GM21390 (cell line): ENCODE measurements around the gene LMO1.

Experiments
- ATAC-seq: cut with Tn5 transposase; IDR thresholded peaks from one replicate; pipeline ENCODE4 v1.9.1; 2021; ENCODE audit not compliant: unreplicated experiment

LMO1 gene

GRCh38 chr11:8229299-8230177, 34.1 kb downstream of the LMO1 start:
- ATAC-seq, result no peak

DNA sequence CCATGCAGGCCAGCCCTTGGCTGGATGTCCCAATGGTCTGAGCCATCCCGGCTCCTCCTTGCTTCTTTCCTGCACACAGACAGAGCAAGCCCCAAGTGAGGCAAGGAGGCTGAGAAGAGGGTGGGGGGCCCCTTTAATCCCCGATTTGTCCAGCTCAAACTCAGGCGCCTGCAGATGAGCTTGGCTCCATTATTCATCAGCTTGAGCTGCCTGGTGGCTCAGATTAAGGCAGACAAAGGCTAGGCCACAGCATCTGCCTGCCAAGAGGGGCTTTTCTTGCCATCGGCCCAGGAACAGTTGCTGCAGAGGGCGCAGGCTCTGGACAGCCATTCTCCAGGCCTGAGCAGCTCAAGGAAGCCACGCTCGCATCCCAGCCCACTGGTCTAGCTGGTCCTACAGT, 35.4 kb downstream of the LMO1 start:
- no peak for ATAC-seq

GRCh38 chr11:8227156-8228152, 36.2 kb downstream of the LMO1 start:
- ATAC-seq, result no peak

GRCh38 chr11:8225589-8226036, 38.1 kb downstream of the LMO1 start:
- ATAC-seq, result peak; percentile 67

DNA sequence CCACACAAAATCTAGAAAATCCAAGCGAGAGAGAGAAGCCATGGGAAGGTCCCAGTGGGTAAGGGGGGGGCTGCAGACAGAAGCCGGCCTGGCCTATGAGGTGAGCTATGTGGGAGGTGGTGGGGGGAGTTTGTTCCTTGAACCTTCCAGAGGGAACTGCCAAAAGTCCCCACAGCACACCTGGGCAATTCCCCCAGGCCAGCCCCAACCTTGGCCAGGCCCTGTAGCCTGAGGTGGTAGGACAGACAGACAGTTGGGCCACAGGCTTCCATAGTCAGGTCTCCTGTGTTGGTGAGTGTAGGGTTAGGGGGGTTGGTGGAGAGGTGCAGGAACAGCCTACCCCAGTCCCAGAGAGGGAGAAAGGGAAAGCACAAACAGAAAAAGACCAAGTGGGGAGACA, 39.0 kb downstream of the LMO1 start:
- ATAC-seq, result no peak

GRCh38 chr11:8224161-8224591, 39.5 kb downstream of the LMO1 start:
- ATAC-seq, result no peak

- no peak for ATAC-seq
These were observed 40.2 kb downstream of the LMO1 start for GRCh38 chr11:8223513-8223900.

- ATAC-seq, result no peak
These were observed 40.7 kb downstream of the LMO1 start for GRCh38 chr11:8222820-8223512.

GRCh38 chr11:8221917-8222495, 41.7 kb downstream of the LMO1 start:
- no peak for ATAC-seq

DNA sequence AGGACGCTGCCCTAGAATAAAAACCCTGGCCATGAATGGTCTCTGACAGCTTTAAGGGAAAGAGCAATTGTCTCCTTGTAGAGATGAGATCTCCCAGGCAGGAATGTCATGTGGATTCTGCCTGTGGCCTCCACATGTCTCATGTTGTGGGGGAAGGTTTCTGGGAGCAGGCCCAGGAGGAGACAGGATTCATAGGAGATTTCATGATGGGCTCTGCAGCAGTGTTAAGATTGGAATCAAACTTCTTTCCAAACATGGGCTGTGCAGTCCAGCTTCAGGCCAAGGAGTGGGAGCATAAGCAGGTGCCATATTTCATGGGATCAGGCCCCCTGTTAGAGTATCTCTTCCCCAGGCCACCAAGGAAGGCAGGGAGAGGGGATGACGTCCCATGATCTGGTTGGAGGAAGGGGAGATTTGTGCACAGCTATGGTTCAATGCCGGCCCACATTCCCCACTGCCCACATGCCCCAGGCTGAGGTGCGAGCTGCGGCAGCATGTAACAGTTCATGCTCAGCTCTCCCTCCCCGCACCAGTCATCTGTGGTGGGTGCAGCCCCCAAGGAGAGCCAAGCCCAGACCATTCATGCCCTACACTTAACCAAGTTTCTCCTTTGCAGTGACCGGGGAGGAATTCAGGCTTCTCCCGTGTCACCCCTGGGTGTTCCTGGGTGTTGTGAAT, 42.5 kb downstream of the LMO1 start:
- no peak for ATAC-seq

GRCh38 chr11:8220261-8221045, 43.2 kb downstream of the LMO1 start:
- ATAC-seq, result no peak

DNA sequence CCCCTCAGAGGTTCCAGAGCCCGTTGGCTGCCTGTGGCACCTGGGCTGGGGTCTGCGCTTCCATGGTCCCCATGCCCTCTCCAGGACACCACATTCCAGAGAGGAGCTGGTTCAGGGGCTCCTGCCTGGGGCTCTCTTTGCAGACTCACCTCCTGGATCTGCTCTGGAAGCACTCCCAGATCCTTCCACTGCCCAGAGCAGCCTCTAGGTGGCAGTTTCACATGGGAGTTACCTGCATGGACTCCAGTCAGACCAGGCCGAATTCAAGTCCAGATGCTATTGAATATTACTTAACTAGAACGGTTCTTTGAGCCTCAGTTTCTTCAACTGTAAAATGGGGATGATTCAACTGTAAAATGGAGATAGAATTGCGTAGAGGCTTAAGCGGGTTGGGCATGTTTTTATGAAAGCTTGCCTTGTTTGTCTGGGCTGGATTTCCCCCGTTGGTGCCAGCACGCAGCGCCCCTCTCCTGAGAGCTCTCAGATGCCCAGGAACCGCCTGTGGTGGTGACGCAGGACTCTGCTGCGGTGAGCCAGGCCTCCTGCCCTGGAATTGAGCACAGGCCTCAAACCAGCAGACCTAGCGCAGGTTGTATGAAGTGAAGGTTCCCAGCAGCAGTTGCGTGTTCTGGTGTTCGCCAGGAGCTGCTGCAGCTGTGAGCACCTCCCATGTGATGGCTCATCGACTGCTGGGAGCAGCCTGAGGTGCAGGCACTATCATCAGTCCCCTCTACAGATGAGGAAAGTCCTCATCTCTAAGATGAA, 44.2 kb downstream of the LMO1 start:
- no peak for ATAC-seq

DNA sequence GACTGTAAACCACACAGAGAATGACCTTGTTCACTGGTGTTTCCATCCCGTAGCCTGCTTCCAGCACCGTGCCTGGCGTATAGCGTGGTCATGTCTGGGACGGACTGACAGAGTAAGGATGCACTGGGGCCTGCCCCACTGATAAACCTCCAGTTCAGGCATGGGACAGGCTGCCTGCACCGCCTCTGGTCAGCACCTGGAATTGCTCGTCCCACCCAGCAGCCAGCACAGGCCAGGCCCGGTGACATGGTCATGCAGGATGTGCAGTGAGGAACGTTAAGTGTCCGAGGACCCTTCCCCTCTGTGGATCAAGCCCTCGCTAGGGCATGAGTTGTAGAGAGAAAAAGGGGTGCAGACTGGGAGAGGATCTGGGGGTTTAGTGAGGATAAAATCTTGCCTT, 44.8 kb downstream of the LMO1 start:
- ATAC-seq, result no peak

DNA sequence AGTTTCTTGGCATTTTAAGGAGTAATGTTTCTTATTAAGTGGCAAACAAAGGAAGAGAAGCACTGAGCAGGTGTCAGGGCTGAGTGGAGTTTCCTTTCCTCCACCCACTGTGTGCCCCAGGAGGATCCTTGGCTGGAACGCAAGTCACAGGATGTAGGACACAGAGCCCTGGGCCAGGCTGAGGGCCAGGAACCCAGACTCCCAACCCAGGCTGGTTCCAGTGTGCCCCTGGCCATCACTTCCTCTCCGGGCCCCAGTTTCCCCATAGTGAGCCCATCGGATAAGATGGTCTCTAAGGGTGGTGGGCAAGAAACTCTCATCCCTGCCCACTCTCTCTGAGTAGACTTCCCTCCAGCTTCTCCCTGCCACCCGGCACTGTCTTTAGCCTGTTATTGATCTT, 45.3 kb downstream of the LMO1 start:
- no peak for ATAC-seq

- ATAC-seq, result no peak
These were observed 45.8 kb downstream of the LMO1 start for GRCh38 chr11:8217926-8218325.

DNA sequence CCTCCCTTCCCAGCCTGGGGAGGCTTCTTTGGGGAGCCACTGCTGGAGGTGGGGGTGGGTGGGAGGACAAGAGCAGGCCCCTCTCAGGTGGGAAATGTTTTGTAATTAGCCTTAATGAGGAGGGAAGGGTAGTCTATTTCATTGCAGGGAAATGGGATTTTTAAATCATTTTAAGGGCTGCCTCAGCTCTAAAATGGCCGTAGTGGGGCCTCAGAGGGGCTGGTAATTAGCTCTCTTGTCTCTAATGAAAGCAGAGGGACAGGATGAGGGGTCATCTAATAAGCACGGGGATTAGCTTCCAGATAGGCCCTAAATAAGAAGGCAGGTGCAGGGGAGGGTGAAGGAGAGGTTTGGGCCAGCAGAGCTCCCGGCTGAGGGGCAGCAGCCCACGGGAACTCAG, 46.5 kb downstream of the LMO1 start:
- no peak for ATAC-seq

DNA sequence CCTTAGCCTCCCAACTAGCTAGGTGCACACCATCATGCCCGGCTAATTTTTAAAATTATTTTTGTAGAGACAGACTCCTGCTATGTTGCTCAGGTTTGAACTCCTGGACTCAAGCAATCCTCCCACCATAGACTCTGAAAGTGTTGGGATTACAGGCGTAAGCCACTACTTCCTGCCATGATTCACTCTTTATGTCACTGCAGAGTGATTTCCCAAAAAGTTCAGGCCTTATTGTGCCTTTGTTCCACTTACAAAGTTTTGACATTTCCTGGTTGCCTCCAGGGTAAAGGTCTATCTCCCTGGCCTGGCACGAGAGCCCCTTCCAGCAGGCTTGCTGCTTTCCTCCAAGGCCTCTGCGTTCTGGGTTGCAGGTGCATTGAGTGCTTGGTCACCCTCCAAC, 50.3 kb downstream of the LMO1 start:
- no peak for ATAC-seq

DNA sequence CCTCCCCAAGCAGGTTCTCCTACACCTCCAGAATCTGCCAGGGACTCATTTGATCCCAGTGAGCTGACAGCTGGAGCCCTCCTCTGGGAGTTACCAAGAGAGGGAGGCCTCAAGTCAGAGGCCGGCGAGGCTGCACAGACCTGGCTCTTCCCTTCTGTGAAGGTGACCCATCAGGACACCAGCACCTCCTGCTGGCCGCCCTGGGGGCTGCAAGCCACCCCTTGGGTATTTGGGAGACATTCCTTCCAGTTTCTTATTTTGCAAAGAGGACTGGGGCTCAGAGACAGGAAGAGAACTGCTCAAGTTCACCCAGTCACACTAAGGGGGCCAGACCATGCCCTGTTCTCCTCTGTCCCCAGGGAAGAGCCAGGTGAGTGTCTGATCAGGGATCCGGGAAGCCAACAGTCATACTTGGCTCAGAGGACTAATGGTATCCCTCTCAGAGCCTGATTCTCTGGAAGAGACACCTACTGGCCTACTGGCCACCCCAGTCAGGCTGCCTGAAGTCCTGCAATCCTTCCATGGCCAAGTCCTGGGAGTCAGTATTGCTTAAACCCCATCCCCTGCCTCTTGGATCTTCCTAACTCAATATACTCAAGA, 54.4 kb downstream of the LMO1 start:
- ATAC-seq, result no peak
